ENCODE data around the gene HAUS7.

The HAUS7 gene

DNA sequence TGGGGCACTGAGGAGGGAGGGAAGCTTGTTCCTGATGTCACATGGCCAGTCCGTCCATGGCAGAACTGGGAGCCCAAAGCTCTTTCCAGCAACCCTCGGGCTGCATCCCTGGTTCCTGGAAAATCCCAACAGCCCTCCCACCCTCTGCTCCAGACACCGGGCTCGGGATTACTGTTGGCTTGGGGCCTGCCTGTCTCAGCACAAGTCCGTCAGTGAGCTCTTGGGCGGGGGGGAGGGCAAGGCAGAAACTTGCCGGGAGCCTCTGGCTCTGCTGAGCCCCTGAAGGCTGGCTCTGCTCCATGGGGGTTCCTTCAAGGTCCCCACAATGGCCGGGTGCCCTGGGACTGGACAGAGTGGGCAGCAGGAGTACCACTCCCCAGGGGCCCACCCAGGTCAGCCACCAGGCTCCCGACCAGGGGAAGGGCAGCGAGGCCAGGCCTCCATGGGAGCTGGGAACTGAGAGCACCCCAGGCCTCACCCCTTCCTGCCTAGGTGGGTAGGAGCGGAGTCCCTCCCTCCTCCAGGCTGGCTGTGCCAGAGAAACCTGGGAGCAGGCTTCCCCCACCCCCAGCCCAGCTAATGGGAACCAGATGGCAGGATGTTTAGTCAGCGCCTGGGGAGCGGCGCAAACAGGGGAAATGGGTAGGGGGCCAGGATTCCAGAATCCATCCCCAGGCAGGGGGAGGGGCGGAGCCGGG is 6.4 kb upstream of the HAUS7 start:
- no peak for DNase-seq (ENCODE audit: low spot score)

DNA sequence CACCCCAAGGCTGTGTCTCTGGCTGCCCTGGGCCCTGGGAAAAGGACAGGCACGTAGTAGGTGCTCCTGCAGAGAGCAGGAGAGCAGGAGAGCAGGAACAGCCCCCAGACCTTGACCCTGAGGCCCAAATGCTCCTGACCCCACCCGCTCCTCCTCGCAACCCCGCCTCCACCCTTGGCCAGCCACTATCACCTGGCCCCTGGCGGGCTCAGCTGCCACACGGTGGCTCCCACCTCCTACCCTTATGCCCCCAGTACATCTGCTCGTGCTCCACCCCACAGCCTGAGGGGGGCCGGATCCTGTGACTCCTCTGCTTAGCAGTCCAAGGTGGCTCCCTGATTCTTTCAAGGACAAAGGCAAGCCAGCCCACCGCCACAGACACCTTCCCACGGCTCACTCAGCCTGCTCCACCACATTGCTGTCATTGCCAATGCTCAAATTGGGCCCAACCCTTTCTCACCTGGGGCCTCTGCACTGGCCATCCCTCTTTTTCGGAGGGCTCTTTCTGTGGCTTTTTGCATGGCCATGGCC is 5.4 kb upstream of the HAUS7 start:
- DNase-seq (ENCODE audit: low spot score): no peak

DNA sequence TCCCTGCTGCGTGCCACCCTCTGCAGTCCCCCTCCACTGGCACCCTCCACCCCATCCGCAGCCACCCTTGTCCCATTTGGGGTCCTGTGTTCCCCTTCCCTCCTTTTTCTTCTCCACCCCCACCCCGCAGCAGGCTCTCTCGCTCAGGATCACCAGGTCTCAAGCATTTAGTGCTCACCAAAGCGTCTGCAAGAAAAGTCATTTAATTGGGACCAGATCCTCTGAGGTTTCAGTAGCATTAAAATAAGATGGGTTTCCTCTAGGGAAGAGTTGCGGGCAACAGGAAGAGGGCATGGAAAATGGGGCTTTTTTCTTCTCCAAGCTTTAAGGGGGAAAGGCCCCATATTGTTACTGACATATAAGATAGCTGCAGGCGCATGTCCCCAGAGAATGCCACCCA is 4.9 kb upstream of the HAUS7 start:
- DNase-seq (ENCODE audit: low spot score): no peak

DNA sequence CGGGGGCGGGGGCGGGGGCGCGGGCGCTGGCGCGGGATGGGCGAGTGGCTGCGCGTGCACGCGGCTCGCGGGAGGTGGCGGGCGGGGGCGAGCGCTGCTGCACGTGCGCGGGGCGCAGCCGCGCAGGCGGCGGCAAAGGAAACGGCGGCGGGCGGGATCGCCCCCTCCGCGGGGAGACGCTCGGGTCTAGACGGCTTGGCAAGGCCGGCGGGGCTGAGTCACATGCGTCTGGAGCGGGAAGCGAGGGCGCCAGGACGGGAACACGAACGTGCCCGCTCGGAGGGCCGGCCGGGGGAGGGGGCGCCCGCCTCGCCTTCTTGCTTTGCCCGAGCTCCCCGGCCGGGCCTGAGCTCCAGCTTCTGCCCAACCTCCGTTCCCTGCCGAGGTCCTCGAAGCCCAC is 4.3 kb upstream of the HAUS7 start:
- DNase-seq (ENCODE audit: low spot score): peak; percentile 10

- no peak for DNase-seq (ENCODE audit: low spot score)
Measured at GRCh38 chrX:153474266-153474665, 3.9 kb upstream of the HAUS7 start.

GRCh38 chrX:153473126-153473525 is 2.8 kb upstream of the HAUS7 start:
- DNase-seq (ENCODE audit: low spot score): no peak

DNA sequence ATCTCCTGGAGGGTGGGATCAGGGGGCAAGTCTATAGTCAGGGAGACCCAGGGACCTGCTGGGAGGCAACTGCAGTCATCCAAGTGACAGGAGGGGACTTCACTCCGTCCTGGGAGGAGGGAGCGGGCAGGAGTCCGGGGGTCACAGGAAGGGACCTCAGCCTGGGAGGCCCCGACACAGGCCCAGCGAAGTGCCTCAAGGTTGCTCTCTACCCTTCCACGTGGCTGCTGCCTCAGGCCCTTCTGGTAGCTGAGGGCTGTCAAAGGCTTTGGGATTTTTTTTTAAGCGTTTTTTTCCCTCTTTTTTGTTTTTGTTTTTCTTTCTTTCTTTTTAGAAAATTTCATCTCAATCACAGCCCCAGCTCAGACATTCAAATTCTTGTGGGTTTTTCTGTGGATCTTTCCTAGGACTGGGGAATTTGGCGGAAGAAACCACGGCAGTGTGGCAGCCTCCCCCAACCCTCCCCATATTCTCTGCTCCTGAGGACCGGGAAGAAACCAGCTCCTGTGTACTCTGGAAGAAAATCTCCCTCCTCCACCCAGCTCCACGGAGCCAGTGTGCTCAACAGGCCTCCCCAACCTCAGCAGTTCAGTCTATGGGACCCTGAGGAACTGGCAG is 1.4 kb upstream of the HAUS7 start:
- DNase-seq (ENCODE audit: low spot score): no peak

GRCh38 chrX:153469811-153470410 is 465 bp downstream of the HAUS7 start:
- DNase-seq (ENCODE audit: low spot score): peak; percentile 19

- no peak for DNase-seq (ENCODE audit: low spot score)
Measured at GRCh38 chrX:153468008-153468580, 2.3 kb downstream of the HAUS7 start.

GRCh38 chrX:153465691-153466380 is 4.5 kb downstream of the HAUS7 start:
- no peak for DNase-seq (ENCODE audit: low spot score)

DNA sequence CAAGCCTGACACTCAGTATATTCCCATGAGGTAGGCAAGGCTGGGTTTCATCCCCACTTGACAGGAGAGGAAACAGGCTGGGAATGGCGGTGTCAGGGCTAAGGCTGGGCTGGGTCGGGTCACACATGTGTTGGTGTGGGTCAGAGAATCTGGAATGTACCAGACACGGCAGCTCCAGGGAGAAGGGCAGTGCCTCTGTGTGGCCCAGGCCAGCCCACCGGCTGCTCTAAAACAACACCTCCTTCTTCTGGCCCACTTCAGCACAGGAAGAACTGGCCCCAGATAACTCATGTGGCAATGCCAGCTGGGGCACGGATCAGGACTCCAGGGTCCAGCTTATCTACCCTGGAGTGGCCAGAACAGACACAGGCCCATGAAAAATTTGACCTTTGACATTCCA is 6.3 kb downstream of the HAUS7 start:
- no peak for DNase-seq (ENCODE audit: low spot score)

GRCh38 chrX:153463556-153463955 is 6.8 kb downstream of the HAUS7 start:
- DNase-seq (ENCODE audit: low spot score): no peak

- DNase-seq (ENCODE audit: low spot score): no peak
Measured at GRCh38 chrX:153463031-153463430, 7.3 kb downstream of the HAUS7 start.

GRCh38 chrX:153462291-153462690 is 8.1 kb downstream of the HAUS7 start:
- DNase-seq (ENCODE audit: low spot score): no peak

GRCh38 chrX:153460826-153461225 is 9.6 kb downstream of the HAUS7 start:
- DNase-seq (ENCODE audit: low spot score): peak; percentile 32

- DNase-seq (ENCODE audit: low spot score): no peak
Measured at GRCh38 chrX:153459986-153460385, 10.4 kb downstream of the HAUS7 start.

GRCh38 chrX:153458476-153458875 is 11.9 kb downstream of the HAUS7 start:
- no peak for DNase-seq (ENCODE audit: low spot score)

DNA sequence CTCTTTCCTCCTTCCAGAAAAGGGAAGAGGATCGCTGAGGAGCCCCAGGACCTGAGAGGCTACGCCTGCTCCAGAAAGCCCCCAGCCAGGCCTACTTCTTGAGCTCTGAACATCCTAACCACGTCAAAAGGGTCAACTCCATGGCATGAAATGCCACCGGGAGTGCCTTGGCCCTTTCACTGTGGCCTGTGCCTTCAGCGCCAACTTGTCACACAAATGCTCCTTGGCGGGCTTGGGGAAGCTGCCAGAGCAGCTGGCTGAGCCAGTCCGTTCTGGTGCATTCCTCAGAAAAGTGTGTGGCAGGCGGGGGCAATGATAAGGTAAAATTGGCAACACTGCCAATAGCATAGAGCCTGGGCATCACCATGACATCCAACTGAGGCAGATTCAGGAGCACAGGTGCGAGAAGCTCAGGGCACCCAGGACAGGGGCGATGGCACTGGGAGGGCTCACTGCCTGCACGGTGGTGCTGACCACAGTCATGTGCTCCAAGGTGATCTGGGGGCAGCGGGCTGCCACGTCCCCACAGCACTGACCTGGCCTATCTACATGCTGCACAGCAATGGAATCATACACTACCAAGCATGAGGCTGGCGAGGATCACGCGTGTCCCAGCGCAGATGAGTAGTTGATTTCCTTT is 12.4 kb downstream of the HAUS7 start:
- no peak for DNase-seq (ENCODE audit: low spot score)

DNA sequence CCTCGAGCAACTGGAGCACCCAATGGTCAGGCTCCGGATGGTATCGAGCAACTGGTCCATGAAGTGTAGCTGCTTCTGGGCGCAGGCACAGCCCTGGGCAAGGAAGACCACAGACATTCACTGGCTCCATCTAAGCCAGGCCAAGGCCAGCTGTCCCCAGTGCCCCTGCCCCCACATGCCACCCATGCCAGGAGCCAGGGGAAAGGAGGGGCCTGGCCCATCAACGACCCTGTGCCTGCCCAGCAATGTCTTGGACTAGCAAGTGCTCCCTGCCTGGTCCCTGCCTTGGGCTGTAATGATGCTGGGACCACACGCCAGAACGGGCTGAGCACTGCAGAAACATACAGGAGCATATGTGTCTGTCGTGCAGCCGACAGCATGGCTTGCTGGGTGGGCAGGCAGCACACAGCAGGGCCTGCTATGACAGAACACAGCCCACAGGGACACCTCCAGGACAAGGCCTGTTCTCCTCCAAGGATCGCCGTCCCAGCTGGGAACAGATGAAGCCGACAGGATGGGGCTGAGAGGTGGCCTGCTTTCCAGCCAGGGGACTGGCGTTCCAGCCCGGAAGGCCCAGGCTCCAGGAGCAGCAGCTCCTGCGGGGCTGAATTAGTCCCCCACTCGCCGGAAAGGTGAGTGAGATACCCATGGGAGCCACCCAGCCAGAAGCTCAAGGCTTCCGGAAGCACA is 13.1 kb downstream of the HAUS7 start:
- DNase-seq (ENCODE audit: low spot score): no peak

GRCh38 chrX:153456704-153457103 is 13.7 kb downstream of the HAUS7 start:
- DNase-seq (ENCODE audit: low spot score): no peak

- DNase-seq (ENCODE audit: low spot score): no peak
Measured at GRCh38 chrX:153456161-153456560, 14.2 kb downstream of the HAUS7 start.
